Fibroblast of peridontal ligament (primary cell): Measurements from ENCODE around the gene AQR.
"Not testable (repeated sequence)": the region's sequence is repeated elsewhere in the genome, so short reads cannot be mapped to it uniquely, and the experiment has no call there.

Experiments
- DNase-seq: peaks from one replicate; pipeline ENCODE4 v3.0.0-alpha.2; 2010; ENCODE audit errors: extremely low read depth

AQR gene

GRCh38 chr15:34969340-34970097, at the start of gene AQR:
Gene AQR (minus strand): TSS chr15:34969742. CDS start chr15:34969613, 129 bp downstream.
- DNase-seq, result peak; percentile 99

- DNase-seq, result no peak
These were observed 44.7 kb upstream of the AQR start for GRCh38 chr15:35014241-35014640.

GRCh38 chr15:35013370-35013769, 43.8 kb upstream of the AQR start:
- no peak for DNase-seq

- DNase-seq, result no peak
These were observed 37.9 kb upstream of the AQR start for GRCh38 chr15:35007397-35007796.

- DNase-seq, result no peak
These were observed 36.4 kb upstream of the AQR start for GRCh38 chr15:35005933-35006332.

- DNase-seq, result no peak
These were observed 34.4 kb upstream of the AQR start for GRCh38 chr15:35003928-35004327.

GRCh38 chr15:35000511-35000910, 31.0 kb upstream of the AQR start:
- DNase-seq, result peak; percentile 74

GRCh38 chr15:34999906-35000305, 30.4 kb upstream of the AQR start:
- DNase-seq, result no peak

GRCh38 chr15:34994925-34995324, 25.4 kb upstream of the AQR start:
- DNase-seq, result no peak

GRCh38 chr15:34993877-34994276, 24.3 kb upstream of the AQR start:
- no peak for DNase-seq

GRCh38 chr15:34993412-34993811, 23.9 kb upstream of the AQR start:
- DNase-seq, result no peak

GRCh38 chr15:34988027-34988902, 18.7 kb upstream of the AQR start, which contains the start of gene ZNF770:
Gene ZNF770 (minus strand): TSS chr15:34988287. CDS start chr15:34983434, 4,853 bp downstream.
- DNase-seq, result peak; percentile 75

GRCh38 chr15:34987609-34988026, 18.1 kb upstream of the AQR start:
- peak; percentile 43 for DNase-seq

- no peak for DNase-seq
These were observed 17.4 kb upstream of the AQR start for GRCh38 chr15:34986771-34987480.

- no peak for DNase-seq
These were observed 16.8 kb upstream of the AQR start for GRCh38 chr15:34986326-34986725.

GRCh38 chr15:34984889-34985630, 15.5 kb upstream of the AQR start:
- DNase-seq, result no peak

- no peak for DNase-seq
These were observed 7.2 kb upstream of the AQR start for GRCh38 chr15:34976743-34977142.

GRCh38 chr15:34976073-34976472, 6.5 kb upstream of the AQR start:
- no peak for DNase-seq

GRCh38 chr15:34973512-34973911, 4.0 kb upstream of the AQR start:
- no peak for DNase-seq

GRCh38 chr15:34970098-34970643, 629 bp upstream of the AQR start:
- DNase-seq, result not testable (repeated sequence)

- no peak for DNase-seq
These were observed 5.3 kb downstream of the AQR start for GRCh38 chr15:34964277-34964676.
